Tibial artery (tissue), 4 donors: ENCODE measurements around the gene IFRD2.

Experiments
- DNase-seq, 2 donors: peaks; one replicate each; pipeline ENCODE4 v3.0.0-alpha.2; 2019
- H3K27ac ChIP-seq, 2 donors: fragments of 200-600 bp; sonication (generic) in 1 of 2; 1 replicate in 1 of 2; 2 replicates in 1 of 2; pipeline ENCODE4 v1.5.1; 2018 to 2019; ENCODE audit warnings: mild to moderate bottlenecking in 1 of 2
- H3K27me3 ChIP-seq, 2 donors: fragments of 200-600 bp; sonication (generic) in 1 of 2; one replicate each; pipeline versions ENCODE4 v1.5.1 to v1.6.0; 2016 to 2019
- H3K36me3 ChIP-seq, 3 donors: fragments of 200-600 bp; sonication (generic) in 2 of 3; one replicate each; pipeline ENCODE4 v1.5.1; 2016 to 2019; ENCODE audit warnings: mild to moderate bottlenecking in 2 of 3
- H3K4me1 ChIP-seq, 4 donors: fragments of 200-600 bp; sonication (generic) in 2 of 4; 1 replicate in 3 of 4; 2 replicates in 1 of 4; pipeline ENCODE4 v1.5.1; 2016 to 2019
- H3K4me3 ChIP-seq, 2 donors: fragments of 200-600 bp; sonication (generic) in 1 of 2; 1 replicate in 1 of 2; 2 replicates in 1 of 2; pipeline ENCODE4 v1.5.1; 2018 to 2019; ENCODE audit warnings: mild to moderate bottlenecking in 2 of 2
- H3K9me3 ChIP-seq, 3 donors: fragments of 200-600 bp; sonication (generic) in 1 of 3; one replicate each; pipeline ENCODE4 v1.5.1; 2016 to 2019
- intact Hi-C: fragments of 100-400 bp; cut with DNase I; formaldehyde crosslinking; loops from one replicate; pipeline ENCODE4 v1.15.0; 2023; ENCODE audit warnings: low total_unique reads
- TF ChIP-seq, protein P1 (sequence below), 2 experiments: fragments of 200-600 bp in 1 of 2; fragments of 450-650 bp in 1 of 2; IDR thresholded peaks; one replicate each; pipeline ENCODE4 v1.5.1; 2017 to 2019; ENCODE audit warnings: antibody characterized with exemption in 2 of 2, mild to moderate bottlenecking in 1 of 2, moderate library complexity in 1 of 2

IFRD2 gene

GRCh38 chr3:50294492-50295403, 2.5 kb upstream of the IFRD2 start:
- peaks cover 0 to 43% (median 36%) of the 10 kb centered on the region in 4 donors for H3K4me1 ChIP-seq
- no peak overlapping the region for H3K27ac ChIP-seq
- H3K9me3 ChIP-seq = no peaks in the 10 kb centered on the region
- intact Hi-C loops = no loop called here
- H3K27me3 ChIP-seq = no peaks in the 10 kb centered on the region
- DNase-seq = no peak
- peaks cover 5 to 18% (median 7%) of the 10 kb centered on the region in 3 donors for H3K36me3 ChIP-seq
- H3K4me3 ChIP-seq = no peak overlapping the region
- TF ChIP-seq, protein P1, sequence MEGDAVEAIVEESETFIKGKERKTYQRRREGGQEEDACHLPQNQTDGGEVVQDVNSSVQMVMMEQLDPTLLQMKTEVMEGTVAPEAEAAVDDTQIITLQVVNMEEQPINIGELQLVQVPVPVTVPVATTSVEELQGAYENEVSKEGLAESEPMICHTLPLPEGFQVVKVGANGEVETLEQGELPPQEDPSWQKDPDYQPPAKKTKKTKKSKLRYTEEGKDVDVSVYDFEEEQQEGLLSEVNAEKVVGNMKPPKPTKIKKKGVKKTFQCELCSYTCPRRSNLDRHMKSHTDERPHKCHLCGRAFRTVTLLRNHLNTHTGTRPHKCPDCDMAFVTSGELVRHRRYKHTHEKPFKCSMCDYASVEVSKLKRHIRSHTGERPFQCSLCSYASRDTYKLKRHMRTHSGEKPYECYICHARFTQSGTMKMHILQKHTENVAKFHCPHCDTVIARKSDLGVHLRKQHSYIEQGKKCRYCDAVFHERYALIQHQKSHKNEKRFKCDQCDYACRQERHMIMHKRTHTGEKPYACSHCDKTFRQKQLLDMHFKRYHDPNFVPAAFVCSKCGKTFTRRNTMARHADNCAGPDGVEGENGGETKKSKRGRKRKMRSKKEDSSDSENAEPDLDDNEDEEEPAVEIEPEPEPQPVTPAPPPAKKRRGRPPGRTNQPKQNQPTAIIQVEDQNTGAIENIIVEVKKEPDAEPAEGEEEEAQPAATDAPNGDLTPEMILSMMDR (IDR thresholded peaks at IDR 0.05) = no peak

- peaks cover 7 to 24% (median 13%) of the 10 kb centered on the region in 3 donors for H3K36me3 ChIP-seq
- no peak for DNase-seq
- no peaks in the 10 kb centered on the region for H3K27me3 ChIP-seq
- no peak overlapping the region for H3K27ac ChIP-seq
- peaks cover 0 to 41% (median 35%) of the 10 kb centered on the region in 4 donors for H3K4me1 ChIP-seq
- no peak overlapping the region for H3K4me3 ChIP-seq
- intact Hi-C loops = no loop called here
- TF ChIP-seq, protein P1 (IDR thresholded peaks at IDR 0.05) = no peak
- no peaks in the 10 kb centered on the region for H3K9me3 ChIP-seq
Observed at GRCh38 chr3:50294089-50294488, 1.9 kb upstream of the IFRD2 start.

GRCh38 chr3:50293079-50293801, 1.0 kb upstream of the IFRD2 start:
- Histone ChIP-seq H3K4me1 (peaks cover 0 to 34% (median 28%) of the 10 kb centered on the region in 4 donors), H3K4me3 (peak overlapping the region in 1 of 2 donors; percentile 100), H3K27ac (peak overlapping the region; percentile 92 to 96), H3K27me3 (no peaks in the 10 kb centered on the region), H3K36me3 (peaks cover 14 to 33% (median 22%) of the 10 kb centered on the region in 3 donors), H3K9me3 (no peaks in the 10 kb centered on the region)
- peak in 1 of 2 donors; percentile 68 for DNase-seq
- intact Hi-C loops = no loop called here
- TF ChIP-seq, protein P1 (IDR thresholded peaks at IDR 0.05) = no peak

GRCh38 chr3:50290161-50290641, 2.0 kb downstream of the IFRD2 start:
- TF ChIP-seq, protein P1 (IDR thresholded peaks at IDR 0.05) = no peak
- H3K36me3 ChIP-seq = peaks cover 18 to 47% (median 36%) of the 10 kb centered on the region in 3 donors
- H3K27ac ChIP-seq = no peak overlapping the region
- DNase-seq = no peak
- no peak overlapping the region for H3K4me3 ChIP-seq
- peaks cover 0 to 25% (median 21%) of the 10 kb centered on the region in 4 donors for H3K4me1 ChIP-seq
- intact Hi-C loops = no loop called here
- H3K9me3 ChIP-seq = no peaks in the 10 kb centered on the region
- no peaks in the 10 kb centered on the region for H3K27me3 ChIP-seq

- Histone ChIP-seq H3K9me3 (no peaks in the 10 kb centered on the region), H3K4me1 (peaks cover 0 to 25% (median 21%) of the 10 kb centered on the region in 4 donors), H3K27ac (no peak overlapping the region), H3K27me3 (no peaks in the 10 kb centered on the region), H3K4me3 (no peak overlapping the region), H3K36me3 (peaks cover 18 to 47% (median 36%) of the 10 kb centered on the region in 3 donors)
- no peak for DNase-seq
- TF ChIP-seq, protein P1 (IDR thresholded peaks at IDR 0.05) = no peak
- intact Hi-C loops = no loop called here
Observed at GRCh38 chr3:50289130-50289529, 3.1 kb downstream of the IFRD2 start.
